ENCODE results near the gene TUBA3E. TPM values are rescaled to one million over a fixed set of nuclear protein-coding genes. Genes with fewer than 3 reads are reported as not detected.
"Not testable (repeated sequence)": the region's sequence is repeated elsewhere in the genome, so short reads cannot be mapped to it uniquely, and the experiment has no call there.

TUBA3E gene
- total and polyA plus RNA-seq, 5 donors from 2014 or later = not detected

GRCh38 chr2:130160131-130160530, 38.1 kb downstream of the TUBA3E start:
- Histone ChIP-seq H3K36me3 (ENCODE audit: control insufficient read depth, insufficient read depth, low read length) (peaks cover 20% of the 10 kb centered on the region), H3K4me1 (ENCODE audit: control insufficient read depth, insufficient read depth, low read length, poor library complexity, severe bottlenecking) (no peaks in the 10 kb centered on the region), H3K9me3 (ENCODE audit: control insufficient read depth in 2 of 2, low read length in 2 of 2) (no peaks in the 10 kb centered on the region), H3K27ac (ENCODE audit: insufficient read depth, low read length, poor library complexity, severe bottlenecking) (no peak overlapping the region), H3K27me3 (ENCODE audit: control insufficient read depth, insufficient read depth, low read length) (no peaks in the 10 kb centered on the region), H3K4me3 (ENCODE audit: low read depth, low read length) (no peak overlapping the region)
- H3K27ac Mint-ChIP-seq = peak overlapping the region in 1 of 3 donors; percentile 75
- no peak overlapping the region for H3K4me3 Mint-ChIP-seq
- ATAC-seq (ENCODE audit: low read depth in 2 of 2) (no peak), DNase-seq (no peak)
- no peaks in the 10 kb centered on the region for H3K27me3 Mint-ChIP-seq
- peaks cover 0 to 2% (median 0%) of the 10 kb centered on the region in 7 donors for H3K9me3 Mint-ChIP-seq
- H3K4me1 Mint-ChIP-seq = no peaks in the 10 kb centered on the region
- H3K36me3 Mint-ChIP-seq = peaks cover 16% of the 10 kb centered on the region

GRCh38 chr2:130159376-130159775, 38.9 kb downstream of the TUBA3E start:
- not testable (repeated sequence) for H3K4me3 Mint-ChIP-seq; DNase-seq; H3K27me3 ChIP-seq (ENCODE audit: control insufficient read depth, insufficient read depth, low read length); H3K27ac ChIP-seq (ENCODE audit: insufficient read depth, low read length, poor library complexity, severe bottlenecking); H3K4me3 ChIP-seq (ENCODE audit: low read depth, low read length); H3K4me1 Mint-ChIP-seq; H3K27me3 Mint-ChIP-seq; H3K9me3 Mint-ChIP-seq; H3K4me1 ChIP-seq (ENCODE audit: control insufficient read depth, insufficient read depth, low read length, poor library complexity, severe bottlenecking); ATAC-seq (ENCODE audit: low read depth in 2 of 2); H3K9me3 ChIP-seq (ENCODE audit: control insufficient read depth in 2 of 2, low read length in 2 of 2)
- Mint-ChIP-seq H3K36me3 (peaks cover 12% of the 10 kb centered on the region), H3K27ac (peak overlapping the region in 1 of 3 donors; percentile 77)
- peaks cover 12% of the 10 kb centered on the region for H3K36me3 ChIP-seq (ENCODE audit: control insufficient read depth, insufficient read depth, low read length)

- no peak overlapping the region for H3K4me3 Mint-ChIP-seq
These were observed 39.6 kb downstream of the TUBA3E start for GRCh38 chr2:130158631-130159030.

GRCh38 chr2:130157825-130158514, 40.3 kb downstream of the TUBA3E start:
- not testable (repeated sequence) for H3K4me1 Mint-ChIP-seq; DNase-seq; H3K27ac Mint-ChIP-seq; H3K9me3 ChIP-seq (ENCODE audit: control insufficient read depth in 2 of 2, low read length in 2 of 2); H3K36me3 Mint-ChIP-seq; H3K27ac ChIP-seq (ENCODE audit: insufficient read depth, low read length, poor library complexity, severe bottlenecking); ATAC-seq (ENCODE audit: low read depth in 2 of 2); H3K27me3 Mint-ChIP-seq; H3K9me3 Mint-ChIP-seq; H3K4me3 ChIP-seq (ENCODE audit: low read depth, low read length); H3K27me3 ChIP-seq (ENCODE audit: control insufficient read depth, insufficient read depth, low read length); H3K4me3 Mint-ChIP-seq; H3K4me1 ChIP-seq (ENCODE audit: control insufficient read depth, insufficient read depth, low read length, poor library complexity, severe bottlenecking); H3K36me3 ChIP-seq (ENCODE audit: control insufficient read depth, insufficient read depth, low read length)

More at GRCh38 chr2:130158631-130159030, 39.6 kb downstream of the TUBA3E start:
- Histone ChIP-seq H3K9me3 (ENCODE audit: control insufficient read depth in 2 of 2, low read length in 2 of 2) (no peaks in the 10 kb centered on the region), H3K27me3 (ENCODE audit: control insufficient read depth, insufficient read depth, low read length) (no peaks in the 10 kb centered on the region), H3K36me3 (ENCODE audit: control insufficient read depth, insufficient read depth, low read length) (peaks cover 9% of the 10 kb centered on the region), H3K27ac (ENCODE audit: insufficient read depth, low read length, poor library complexity, severe bottlenecking) (no peak overlapping the region), H3K4me1 (ENCODE audit: control insufficient read depth, insufficient read depth, low read length, poor library complexity, severe bottlenecking) (no peaks in the 10 kb centered on the region), H3K4me3 (ENCODE audit: low read depth, low read length) (no peak overlapping the region)
- ATAC-seq (ENCODE audit: low read depth in 2 of 2) (no peak), DNase-seq (no peak)
- H3K36me3 Mint-ChIP-seq = peaks cover 7% of the 10 kb centered on the region
- no peaks in the 10 kb centered on the region for H3K4me1 Mint-ChIP-seq
- no peak overlapping the region for H3K27ac Mint-ChIP-seq
- no peaks in the 10 kb centered on the region for H3K27me3 Mint-ChIP-seq
- peaks cover 0 to 2% (median 0%) of the 10 kb centered on the region in 7 donors for H3K9me3 Mint-ChIP-seq

GRCh38 chr2:130157354-130157753, 40.9 kb downstream of the TUBA3E start:
- not testable (repeated sequence) for H3K9me3 Mint-ChIP-seq; DNase-seq; H3K4me1 Mint-ChIP-seq; H3K4me3 ChIP-seq (ENCODE audit: low read depth, low read length); H3K9me3 ChIP-seq (ENCODE audit: control insufficient read depth in 2 of 2, low read length in 2 of 2); H3K27me3 Mint-ChIP-seq; H3K27ac Mint-ChIP-seq; H3K27me3 ChIP-seq (ENCODE audit: control insufficient read depth, insufficient read depth, low read length); H3K4me3 Mint-ChIP-seq; H3K27ac ChIP-seq (ENCODE audit: insufficient read depth, low read length, poor library complexity, severe bottlenecking); H3K4me1 ChIP-seq (ENCODE audit: control insufficient read depth, insufficient read depth, low read length, poor library complexity, severe bottlenecking)
- ATAC-seq (ENCODE audit: low read depth in 2 of 2) = peak in 1 of 2 donors; percentile 10
- H3K36me3 Mint-ChIP-seq = peaks cover 10% of the 10 kb centered on the region
- H3K36me3 ChIP-seq (ENCODE audit: control insufficient read depth, insufficient read depth, low read length) = peaks cover 11% of the 10 kb centered on the region

GRCh38 chr2:130156624-130157004, 41.6 kb downstream of the TUBA3E start:
- no peak overlapping the region for H3K27ac Mint-ChIP-seq
- DNase-seq (no peak), ATAC-seq (ENCODE audit: low read depth in 2 of 2) (no peak)
- no peaks in the 10 kb centered on the region for H3K27me3 Mint-ChIP-seq
- H3K4me3 Mint-ChIP-seq = no peak overlapping the region
- peaks cover 13% of the 10 kb centered on the region for H3K36me3 ChIP-seq (ENCODE audit: control insufficient read depth, insufficient read depth, low read length)
- H3K27me3 ChIP-seq (ENCODE audit: control insufficient read depth, insufficient read depth, low read length) = no peaks in the 10 kb centered on the region
- no peak overlapping the region for H3K27ac ChIP-seq (ENCODE audit: insufficient read depth, low read length, poor library complexity, severe bottlenecking)
- no peaks in the 10 kb centered on the region for H3K4me1 Mint-ChIP-seq
- peaks cover 10% of the 10 kb centered on the region for H3K36me3 Mint-ChIP-seq
- peaks cover 0 to 2% (median 0%) of the 10 kb centered on the region in 7 donors for H3K9me3 Mint-ChIP-seq
- no peak overlapping the region for H3K4me3 ChIP-seq (ENCODE audit: low read depth, low read length)
- H3K4me1 ChIP-seq (ENCODE audit: control insufficient read depth, insufficient read depth, low read length, poor library complexity, severe bottlenecking) = no peaks in the 10 kb centered on the region
- H3K9me3 ChIP-seq (ENCODE audit: control insufficient read depth in 2 of 2, low read length in 2 of 2) = no peaks in the 10 kb centered on the region

GRCh38 chr2:130155956-130156623, 42.1 kb downstream of the TUBA3E start:
- H3K27me3 ChIP-seq (ENCODE audit: control insufficient read depth, insufficient read depth, low read length); H3K9me3 ChIP-seq (ENCODE audit: control insufficient read depth in 2 of 2, low read length in 2 of 2); H3K4me1 ChIP-seq (ENCODE audit: control insufficient read depth, insufficient read depth, low read length, poor library complexity, severe bottlenecking); H3K4me3 Mint-ChIP-seq; H3K27ac Mint-ChIP-seq; H3K9me3 Mint-ChIP-seq; H3K4me3 ChIP-seq (ENCODE audit: low read depth, low read length); H3K27ac ChIP-seq (ENCODE audit: insufficient read depth, low read length, poor library complexity, severe bottlenecking); H3K4me1 Mint-ChIP-seq; H3K27me3 Mint-ChIP-seq; ATAC-seq (ENCODE audit: low read depth in 2 of 2): not testable (repeated sequence)
- peak in 1 of 3 donors; percentile 17 for DNase-seq
- peaks cover 10% of the 10 kb centered on the region for H3K36me3 Mint-ChIP-seq
- H3K36me3 ChIP-seq (ENCODE audit: control insufficient read depth, insufficient read depth, low read length) = peaks cover 13% of the 10 kb centered on the region
